Omental fat pad (tissue), 4 donors: Measurements from ENCODE around the gene ZNF618. TPM values are rescaled to one million over a fixed set of nuclear protein-coding genes. Genes with fewer than 3 reads are reported as not detected.

ENCODE experiments used
- ATAC-seq: fragments of 150-250 bp; one replicate; pipeline ENCODE4 v1.9.1; 2016; ENCODE audit warnings: mild to moderate bottlenecking, moderate library complexity; ENCODE audit not compliant: low FRiP score
- DNase-seq: peaks from one replicate; pipeline ENCODE4 v3.0.0-alpha.2; 2019; ENCODE audit warnings: low spot score
- total RNA-seq, 4 donors: library from RNA; depleted of rRNA; stranded (reverse); fragments of >200 nt; gene quantifications; one replicate each; pipeline ENCODE4 v1.1.0, GENCODE V29; 2016
- TF ChIP-seq, protein P1 (sequence below), 3 donors: fragments of 450-650 bp; IDR thresholded peaks; one replicate each; pipeline ENCODE4 v1.5.1; 2016 to 2017; ENCODE audit warnings: antibody characterized with exemption in 3 of 3, mild to moderate bottlenecking in 3 of 3, moderate library complexity in 2 of 3

ZNF618 gene
- total RNA-seq, 4 donors from 2014 or later, result 2.2 to 8.8 (median 5.9) TPM

DNA sequence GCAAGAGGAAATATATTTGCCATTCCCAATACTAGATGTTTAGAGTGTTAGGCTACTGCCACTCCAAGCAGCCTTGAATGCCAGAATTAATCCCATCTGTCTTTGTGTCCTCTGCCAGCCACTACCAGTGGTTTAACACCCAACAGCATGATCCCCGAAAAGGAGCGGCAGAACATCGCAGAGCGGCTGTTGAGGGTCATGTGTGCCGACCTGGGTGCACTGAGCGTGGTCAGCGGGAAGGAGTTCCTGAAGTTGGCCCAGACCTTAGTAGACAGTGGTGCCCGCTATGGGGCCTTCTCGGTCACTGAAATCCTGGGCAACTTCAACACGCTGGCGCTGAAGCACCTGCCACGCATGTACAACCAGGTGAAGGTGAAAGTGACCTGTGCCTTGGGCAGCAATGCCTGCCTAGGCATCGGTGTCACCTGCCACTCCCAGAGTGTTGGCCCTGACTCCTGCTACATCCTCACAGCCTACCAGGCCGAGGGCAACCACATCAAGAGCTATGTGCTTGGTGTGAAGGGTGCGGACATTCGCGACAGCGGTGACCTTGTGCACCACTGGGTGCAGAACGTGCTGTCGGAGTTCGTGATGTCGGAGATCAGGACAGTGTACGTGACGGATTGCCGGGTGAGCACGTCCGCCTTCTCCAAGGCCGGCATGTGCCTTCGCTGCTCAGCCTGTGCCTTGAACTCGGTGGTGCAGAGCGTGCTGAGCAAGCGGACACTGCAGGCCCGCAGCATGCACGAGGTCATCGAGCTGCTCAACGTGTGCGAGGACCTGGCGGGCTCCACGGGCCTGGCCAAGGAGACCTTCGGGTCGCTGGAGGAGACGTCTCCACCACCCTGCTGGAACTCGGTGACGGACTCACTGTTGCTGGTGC lies 172.7 kb downstream of the ZNF618 start:
- ATAC-seq (no peak), DNase-seq (no peak)
- TF ChIP-seq, protein P1, sequence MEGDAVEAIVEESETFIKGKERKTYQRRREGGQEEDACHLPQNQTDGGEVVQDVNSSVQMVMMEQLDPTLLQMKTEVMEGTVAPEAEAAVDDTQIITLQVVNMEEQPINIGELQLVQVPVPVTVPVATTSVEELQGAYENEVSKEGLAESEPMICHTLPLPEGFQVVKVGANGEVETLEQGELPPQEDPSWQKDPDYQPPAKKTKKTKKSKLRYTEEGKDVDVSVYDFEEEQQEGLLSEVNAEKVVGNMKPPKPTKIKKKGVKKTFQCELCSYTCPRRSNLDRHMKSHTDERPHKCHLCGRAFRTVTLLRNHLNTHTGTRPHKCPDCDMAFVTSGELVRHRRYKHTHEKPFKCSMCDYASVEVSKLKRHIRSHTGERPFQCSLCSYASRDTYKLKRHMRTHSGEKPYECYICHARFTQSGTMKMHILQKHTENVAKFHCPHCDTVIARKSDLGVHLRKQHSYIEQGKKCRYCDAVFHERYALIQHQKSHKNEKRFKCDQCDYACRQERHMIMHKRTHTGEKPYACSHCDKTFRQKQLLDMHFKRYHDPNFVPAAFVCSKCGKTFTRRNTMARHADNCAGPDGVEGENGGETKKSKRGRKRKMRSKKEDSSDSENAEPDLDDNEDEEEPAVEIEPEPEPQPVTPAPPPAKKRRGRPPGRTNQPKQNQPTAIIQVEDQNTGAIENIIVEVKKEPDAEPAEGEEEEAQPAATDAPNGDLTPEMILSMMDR (IDR thresholded peaks at IDR 0.05), result no peak

DNA sequence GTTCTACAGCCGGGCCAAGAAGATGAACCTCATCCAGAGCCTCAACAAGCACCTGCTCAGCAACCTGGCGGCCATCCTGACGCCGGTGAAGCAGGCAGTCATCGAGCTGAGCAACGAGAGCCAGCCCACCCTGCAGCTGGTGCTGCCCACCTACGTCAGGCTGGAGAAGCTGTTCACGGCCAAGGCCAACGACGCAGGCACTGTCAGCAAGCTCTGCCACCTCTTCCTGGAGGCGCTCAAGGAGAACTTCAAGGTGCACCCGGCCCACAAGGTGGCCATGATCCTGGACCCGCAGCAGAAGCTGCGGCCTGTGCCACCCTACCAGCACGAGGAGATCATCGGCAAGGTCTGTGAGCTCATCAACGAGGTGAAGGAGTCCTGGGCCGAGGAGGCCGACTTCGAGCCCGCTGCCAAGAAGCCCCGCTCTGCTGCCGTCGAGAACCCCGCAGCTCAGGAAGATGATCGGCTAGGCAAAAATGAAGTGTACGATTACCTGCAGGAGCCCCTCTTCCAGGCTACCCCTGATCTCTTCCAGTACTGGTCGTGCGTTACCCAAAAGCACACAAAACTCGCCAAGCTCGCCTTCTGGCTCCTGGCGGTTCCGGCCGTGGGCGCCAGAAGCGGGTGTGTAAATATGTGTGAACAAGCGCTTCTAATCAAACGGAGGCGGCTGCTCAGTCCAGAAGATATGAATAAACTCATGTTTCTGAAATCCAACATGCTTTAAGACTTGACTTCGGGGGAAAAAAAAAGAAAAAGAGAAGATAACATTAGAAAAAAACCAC lies 173.5 kb downstream of the ZNF618 start:
- ATAC-seq, result no peak
- no peak for DNase-seq
- TF ChIP-seq, protein P1 (IDR thresholded peaks at IDR 0.05), result no peak

DNA sequence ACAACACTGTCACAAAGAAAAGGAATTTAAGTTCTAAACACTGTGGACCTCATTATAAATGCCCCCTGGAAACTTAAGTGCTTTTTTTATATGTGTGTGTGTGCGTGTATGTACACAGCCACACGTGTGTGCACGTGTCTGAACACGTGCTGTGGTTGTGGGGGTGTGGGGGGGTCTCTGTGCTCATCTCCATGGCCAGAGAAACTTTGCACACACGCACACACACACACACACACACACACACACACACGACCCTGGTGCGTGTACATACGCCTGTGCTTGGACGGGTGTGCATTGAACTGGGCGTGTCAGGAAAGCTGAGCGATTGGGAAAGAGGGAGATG lies 174.1 kb downstream of the ZNF618 start:
- DNase-seq (no peak), ATAC-seq (no peak)
- TF ChIP-seq, protein P1 (IDR thresholded peaks at IDR 0.05), result no peak

DNA sequence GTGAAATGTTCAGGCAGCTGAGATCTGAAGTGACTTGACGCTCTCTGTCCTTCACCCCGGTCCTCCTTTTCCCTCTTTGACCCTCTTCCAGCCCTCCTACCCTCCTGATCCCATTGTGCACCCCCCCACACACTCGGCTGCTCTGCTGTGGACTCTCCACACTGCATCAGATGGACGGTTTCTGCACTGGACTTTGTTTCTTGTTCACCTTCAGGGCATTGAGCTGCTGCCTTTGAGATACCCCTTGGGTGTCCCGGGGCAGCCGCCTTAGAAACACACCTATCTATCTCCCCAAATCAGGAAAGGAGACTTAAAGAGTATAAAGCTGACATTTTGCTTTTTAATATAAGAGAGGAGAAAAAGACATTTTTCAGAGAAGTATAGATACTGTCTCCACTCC lies 174.5 kb downstream of the ZNF618 start:
- ATAC-seq (no peak), DNase-seq (no peak)
- TF ChIP-seq, protein P1 (IDR thresholded peaks at IDR 0.05), result no peak

DNA sequence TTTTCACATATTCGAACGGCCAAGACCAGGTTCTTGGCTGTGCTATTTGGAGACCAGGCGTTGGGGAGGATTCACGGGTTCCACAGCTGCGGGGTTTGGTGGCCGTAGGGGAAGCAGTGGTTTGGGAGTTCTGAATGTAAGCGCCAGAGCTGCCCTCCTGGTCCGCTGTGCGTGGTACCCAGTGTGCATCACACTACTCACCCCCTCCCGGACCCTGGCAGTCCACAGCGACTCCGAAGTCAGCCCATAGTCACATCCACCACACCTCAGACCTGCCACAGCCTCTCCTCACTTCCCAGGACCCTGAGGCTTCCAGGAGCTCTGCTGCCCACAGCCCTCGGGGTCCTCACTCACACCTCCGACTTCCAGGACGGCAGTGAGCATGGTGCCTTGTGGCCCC lies 175.2 kb downstream of the ZNF618 start:
- TF ChIP-seq, protein P1 (IDR thresholded peaks at IDR 0.05), result no peak
- ATAC-seq (no peak), DNase-seq (no peak)

DNA sequence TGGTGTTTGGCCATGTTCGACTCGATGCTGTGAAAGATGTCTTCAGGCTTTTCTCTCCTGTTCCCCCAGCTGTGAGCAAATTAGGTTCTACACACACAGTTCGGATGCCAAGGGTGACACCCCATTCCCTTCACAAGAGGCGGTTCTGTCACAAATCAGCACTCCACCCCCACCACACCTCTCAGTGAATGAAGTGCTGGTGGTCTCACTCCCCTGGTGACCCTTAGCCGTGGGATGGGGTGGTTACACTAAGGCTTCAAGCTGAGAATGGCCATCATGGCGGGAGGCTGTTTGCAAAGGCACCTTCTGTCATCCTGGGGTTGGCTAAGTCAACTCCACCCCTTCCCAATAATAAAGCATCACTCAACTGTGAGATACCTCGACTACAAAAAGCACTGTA lies 175.6 kb downstream of the ZNF618 start:
- TF ChIP-seq, protein P1 (IDR thresholded peaks at IDR 0.05), result no peak
- no peak for DNase-seq
- ATAC-seq, result no peak
